ENCODE measurements around the gene TGFBI.

- no peak for TF ChIP-seq CTCF (IDR thresholded peaks at IDR 0.05; ENCODE audit: low read depth, low read length, poor library complexity, severe bottlenecking)
- TF ChIP-seq EZH2phosphoT487 (IDR thresholded peaks at IDR 0.05; ENCODE audit: borderline replicate concordance, low read length): no peak
Measured at GRCh38 chr5:136086783-136087566, 58.2 kb downstream of the TGFBI start.

Data from DOHH2 (cell line).